RWPE1 (cell line): ENCODE results near the gene OR1L1.

Experiments
- CTCF ChIA-PET: fragments of 350-600 bp; sonication (Branson Sonifier 250); formaldehyde crosslinking; extraction: SDS; loops from one replicate; lab custom pipeline; 2021; lab: Yijun Ruan, JAX
- POLR2A ChIA-PET: fragments of 400-600 bp; formaldehyde crosslinking; extraction: SDS; loops from one replicate; lab custom pipeline; 2020; ENCODE audit warnings: antibody characterized with exemption; ENCODE audit not compliant: low non-redundant PET; lab: Yijun Ruan, JAX
- DNase-seq: peaks from one replicate; pipeline ENCODE4 v3.0.0; 2012; ENCODE audit warnings: low spot score
- H3K27ac ChIP-seq: fragments of 450-650 bp; 2 replicates; pipeline ENCODE4 v1.5.1; 2017
- TF ChIP-seq, protein P1 (sequence below): fragments of 450-650 bp; conservative IDR thresholded peaks from 2 replicates; pipeline ENCODE4 v1.5.1; 2017; ENCODE audit warnings: low read depth, mild to moderate bottlenecking

The OR1L1 gene

DNA sequence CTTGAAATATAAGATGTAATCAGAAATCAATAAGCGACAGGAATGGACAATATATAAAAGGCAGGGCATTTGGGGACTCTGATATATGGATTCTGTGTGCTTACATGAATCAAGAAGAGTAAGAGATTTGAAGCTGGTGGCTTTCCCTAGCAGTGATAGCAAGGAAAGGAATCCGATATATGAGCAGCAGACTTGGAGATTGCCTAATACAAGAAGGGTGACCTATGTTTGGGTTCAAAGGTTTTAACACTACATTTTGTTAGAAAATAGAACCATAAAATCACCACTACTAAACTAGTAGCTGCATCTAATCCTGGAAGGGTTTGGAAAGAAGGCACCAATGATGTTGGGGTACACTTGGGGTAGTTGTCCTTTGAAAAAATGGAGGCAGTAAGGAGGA, 11.0 kb downstream of the OR1L1 start:
- CTCF ChIA-PET, result no interaction called here
- POLR2A ChIA-PET, result no interaction called here
- no peak for DNase-seq
- H3K27ac ChIP-seq, result no peak overlapping the region
- TF ChIP-seq, protein P1, sequence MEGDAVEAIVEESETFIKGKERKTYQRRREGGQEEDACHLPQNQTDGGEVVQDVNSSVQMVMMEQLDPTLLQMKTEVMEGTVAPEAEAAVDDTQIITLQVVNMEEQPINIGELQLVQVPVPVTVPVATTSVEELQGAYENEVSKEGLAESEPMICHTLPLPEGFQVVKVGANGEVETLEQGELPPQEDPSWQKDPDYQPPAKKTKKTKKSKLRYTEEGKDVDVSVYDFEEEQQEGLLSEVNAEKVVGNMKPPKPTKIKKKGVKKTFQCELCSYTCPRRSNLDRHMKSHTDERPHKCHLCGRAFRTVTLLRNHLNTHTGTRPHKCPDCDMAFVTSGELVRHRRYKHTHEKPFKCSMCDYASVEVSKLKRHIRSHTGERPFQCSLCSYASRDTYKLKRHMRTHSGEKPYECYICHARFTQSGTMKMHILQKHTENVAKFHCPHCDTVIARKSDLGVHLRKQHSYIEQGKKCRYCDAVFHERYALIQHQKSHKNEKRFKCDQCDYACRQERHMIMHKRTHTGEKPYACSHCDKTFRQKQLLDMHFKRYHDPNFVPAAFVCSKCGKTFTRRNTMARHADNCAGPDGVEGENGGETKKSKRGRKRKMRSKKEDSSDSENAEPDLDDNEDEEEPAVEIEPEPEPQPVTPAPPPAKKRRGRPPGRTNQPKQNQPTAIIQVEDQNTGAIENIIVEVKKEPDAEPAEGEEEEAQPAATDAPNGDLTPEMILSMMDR, result no peak

DNA sequence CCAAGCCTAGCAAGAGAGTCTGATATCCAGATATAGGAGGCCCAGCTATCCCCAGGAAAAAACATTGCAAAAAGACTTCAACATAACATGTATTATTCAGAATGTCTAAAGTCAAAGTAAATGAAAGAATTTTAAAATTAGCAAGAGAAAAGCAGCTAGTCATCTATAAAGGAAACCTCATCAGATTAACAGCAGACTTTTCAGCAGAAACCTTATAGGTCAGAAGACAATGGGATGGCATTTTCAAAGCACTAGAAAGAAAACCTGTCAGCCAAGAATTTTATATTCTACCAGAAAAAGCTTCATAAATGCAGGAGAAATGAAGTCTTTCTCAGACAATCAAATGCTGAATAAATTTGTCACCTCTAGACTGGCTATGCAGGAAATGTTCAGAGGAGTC, 23.3 kb downstream of the OR1L1 start:
- DNase-seq, result no peak
- ChIA-PET POLR2A (no interaction called here), CTCF (interaction anchor here (0.6 kb wide), 2 partner anchors 538 to 1745 kb away, joined by 3 to 4 read pairs; no protein-coding TSS in a partner anchor)
- H3K27ac ChIP-seq, result no peak overlapping the region
- TF ChIP-seq, protein P1, result no peak

DNA sequence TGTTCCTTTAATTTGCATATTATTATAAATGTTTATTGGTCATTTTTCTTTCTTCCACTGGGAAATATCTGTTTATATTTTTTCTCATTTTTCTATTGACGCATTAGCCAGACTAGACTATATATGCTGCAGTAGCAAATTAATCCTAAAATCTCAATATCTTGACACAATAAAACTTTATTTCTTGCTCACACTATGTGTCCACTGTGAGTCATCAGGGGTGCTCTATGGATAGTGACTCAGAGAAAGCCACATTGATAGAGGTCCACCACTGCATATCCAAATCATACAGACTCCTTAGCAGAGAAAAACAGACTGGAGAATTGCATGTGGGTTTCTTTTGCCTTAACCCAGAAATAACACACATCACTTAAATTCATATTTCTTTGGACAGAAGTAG, 34.2 kb downstream of the OR1L1 start:
- ChIA-PET CTCF (no interaction called here), POLR2A (no interaction called here)
- H3K27ac ChIP-seq, result no peak overlapping the region
- peak; percentile 30 for DNase-seq
- TF ChIP-seq, protein P1, result no peak
